HL-60 (cell line): Measurements from ENCODE around the gene ECI1.

Experiments
- DNase-seq, 2 experiments: peaks; one replicate each; pipeline ENCODE4 v3.0.0-alpha.2; 2010 to 2020; ENCODE audit warnings: low read depth in 1 of 2, low spot score in 1 of 2
- H3K27ac ChIP-seq: fragments of 250-450 bp; sonication (Bioruptor Pico); replicated peaks from 2 replicates; pipeline ENCODE4 v1.5.1; 2020; ENCODE audit warnings: mild to moderate bottlenecking, moderate library complexity
- H3K27me3 ChIP-seq: fragments of 250-450 bp; sonication (Bioruptor Pico); 2 replicates; pipeline ENCODE4 v1.5.1; 2021; ENCODE audit warnings: mild to moderate bottlenecking, moderate library complexity; ENCODE audit not compliant: insufficient read depth, poor library complexity, severe bottlenecking
- H3K4me3 ChIP-seq: replicated peaks from 2 replicates; pipeline ENCODE4 v1.5.1; 2011; ENCODE audit warnings: mild to moderate bottlenecking, control low read depth, low read length; ENCODE audit not compliant: insufficient read depth
- GABPA ChIP-seq: IDR thresholded peaks from 2 replicates; pipeline ENCODE4 v1.6.1; 2012; ENCODE audit warnings: low read depth
- POLR2AphosphoS5 ChIP-seq: IDR thresholded peaks from 2 replicates; pipeline ENCODE4 v1.6.1; 2012; ENCODE audit warnings: low read depth
- SPI1 ChIP-seq: IDR thresholded peaks from 2 replicates; pipeline ENCODE4 v1.6.1; 2012; ENCODE audit warnings: low read depth, mild to moderate bottlenecking, borderline replicate concordance
- TF ChIP-seq, protein P1 (sequence below): IDR thresholded peaks from 2 replicates; pipeline ENCODE4 v1.6.1; 2012; ENCODE audit warnings: low read depth; ENCODE audit not compliant: insufficient replicate concordance
- TF ChIP-seq, protein P2 (sequence below): IDR thresholded peaks from one replicate; pipeline ENCODE4 v1.5.1; 2011; ENCODE audit warnings: low read length, control low read depth, inconsistent platforms; ENCODE audit not compliant: insufficient read depth

Gene ECI1

DNA sequence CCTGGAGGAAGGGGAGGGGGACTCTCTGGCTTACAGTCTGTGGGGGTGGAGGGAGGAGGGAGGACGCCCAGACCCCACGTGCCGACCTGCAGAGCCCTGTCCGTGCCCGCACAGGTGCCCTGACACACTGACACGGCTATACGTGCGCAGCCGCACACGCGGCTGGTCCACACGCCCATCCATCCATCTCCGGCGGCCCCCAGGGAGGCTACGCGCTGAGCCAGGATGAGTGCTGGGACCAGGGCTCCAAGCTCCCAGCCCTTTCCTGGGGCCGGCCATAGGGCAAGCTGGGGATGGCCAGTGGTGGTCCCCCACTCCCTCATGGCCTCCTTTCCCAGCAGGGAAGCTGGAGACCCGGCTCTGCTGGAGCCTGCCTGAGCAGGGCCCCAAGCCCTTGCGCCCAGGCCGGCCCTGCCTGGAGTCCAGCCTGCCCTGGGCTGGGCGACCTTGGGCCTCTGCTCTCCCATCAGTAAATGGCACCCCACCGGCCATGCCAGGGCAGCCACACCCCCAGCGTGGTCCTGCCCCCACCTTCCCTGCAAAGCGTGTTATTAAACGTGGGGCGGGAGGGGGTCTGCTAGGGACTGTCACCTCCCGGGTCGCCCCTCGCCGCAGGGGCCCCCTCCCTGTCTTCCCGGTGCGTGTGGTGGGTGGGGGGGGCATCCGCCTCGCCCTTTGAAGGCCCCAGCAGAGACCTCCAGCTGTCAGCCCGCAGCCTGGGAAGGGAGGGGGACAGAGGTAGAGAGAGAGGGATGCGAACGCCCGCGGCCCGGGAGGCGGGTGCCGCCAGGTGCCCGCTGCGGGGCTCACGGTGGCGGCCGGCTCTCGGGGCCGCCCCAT lies 55.8 kb downstream of the ECI1 start:
- no peak for DNase-seq
- H3K4me3 ChIP-seq, result no peak overlapping the region

DNA sequence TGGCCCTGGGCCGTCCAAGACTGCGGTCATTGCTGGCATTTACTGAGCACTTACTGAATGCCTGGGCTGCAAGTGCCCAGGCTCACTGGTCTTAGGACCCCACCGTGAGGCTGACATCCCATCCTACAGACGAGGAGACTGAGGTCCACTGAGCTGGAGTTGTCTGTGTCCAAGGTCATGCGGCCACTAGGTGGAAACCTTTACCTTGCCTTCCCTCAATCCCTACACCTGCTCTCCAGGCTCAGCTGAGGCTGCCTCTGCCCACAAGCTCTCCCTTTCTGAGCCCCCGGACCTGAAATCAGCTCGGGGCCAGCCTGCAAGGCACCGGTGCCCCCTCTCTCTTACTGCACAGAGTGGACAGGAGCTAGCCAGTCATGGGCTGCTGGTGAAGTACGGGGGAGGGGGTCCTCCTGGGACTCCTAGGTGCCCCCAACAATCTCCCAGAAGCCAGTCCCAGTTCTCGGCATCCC lies 56.5 kb downstream of the ECI1 start:
- TF ChIP-seq, protein P1, sequence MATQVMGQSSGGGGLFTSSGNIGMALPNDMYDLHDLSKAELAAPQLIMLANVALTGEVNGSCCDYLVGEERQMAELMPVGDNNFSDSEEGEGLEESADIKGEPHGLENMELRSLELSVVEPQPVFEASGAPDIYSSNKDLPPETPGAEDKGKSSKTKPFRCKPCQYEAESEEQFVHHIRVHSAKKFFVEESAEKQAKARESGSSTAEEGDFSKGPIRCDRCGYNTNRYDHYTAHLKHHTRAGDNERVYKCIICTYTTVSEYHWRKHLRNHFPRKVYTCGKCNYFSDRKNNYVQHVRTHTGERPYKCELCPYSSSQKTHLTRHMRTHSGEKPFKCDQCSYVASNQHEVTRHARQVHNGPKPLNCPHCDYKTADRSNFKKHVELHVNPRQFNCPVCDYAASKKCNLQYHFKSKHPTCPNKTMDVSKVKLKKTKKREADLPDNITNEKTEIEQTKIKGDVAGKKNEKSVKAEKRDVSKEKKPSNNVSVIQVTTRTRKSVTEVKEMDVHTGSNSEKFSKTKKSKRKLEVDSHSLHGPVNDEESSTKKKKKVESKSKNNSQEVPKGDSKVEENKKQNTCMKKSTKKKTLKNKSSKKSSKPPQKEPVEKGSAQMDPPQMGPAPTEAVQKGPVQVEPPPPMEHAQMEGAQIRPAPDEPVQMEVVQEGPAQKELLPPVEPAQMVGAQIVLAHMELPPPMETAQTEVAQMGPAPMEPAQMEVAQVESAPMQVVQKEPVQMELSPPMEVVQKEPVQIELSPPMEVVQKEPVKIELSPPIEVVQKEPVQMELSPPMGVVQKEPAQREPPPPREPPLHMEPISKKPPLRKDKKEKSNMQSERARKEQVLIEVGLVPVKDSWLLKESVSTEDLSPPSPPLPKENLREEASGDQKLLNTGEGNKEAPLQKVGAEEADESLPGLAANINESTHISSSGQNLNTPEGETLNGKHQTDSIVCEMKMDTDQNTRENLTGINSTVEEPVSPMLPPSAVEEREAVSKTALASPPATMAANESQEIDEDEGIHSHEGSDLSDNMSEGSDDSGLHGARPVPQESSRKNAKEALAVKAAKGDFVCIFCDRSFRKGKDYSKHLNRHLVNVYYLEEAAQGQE, result no peak
- TF ChIP-seq, protein P2, sequence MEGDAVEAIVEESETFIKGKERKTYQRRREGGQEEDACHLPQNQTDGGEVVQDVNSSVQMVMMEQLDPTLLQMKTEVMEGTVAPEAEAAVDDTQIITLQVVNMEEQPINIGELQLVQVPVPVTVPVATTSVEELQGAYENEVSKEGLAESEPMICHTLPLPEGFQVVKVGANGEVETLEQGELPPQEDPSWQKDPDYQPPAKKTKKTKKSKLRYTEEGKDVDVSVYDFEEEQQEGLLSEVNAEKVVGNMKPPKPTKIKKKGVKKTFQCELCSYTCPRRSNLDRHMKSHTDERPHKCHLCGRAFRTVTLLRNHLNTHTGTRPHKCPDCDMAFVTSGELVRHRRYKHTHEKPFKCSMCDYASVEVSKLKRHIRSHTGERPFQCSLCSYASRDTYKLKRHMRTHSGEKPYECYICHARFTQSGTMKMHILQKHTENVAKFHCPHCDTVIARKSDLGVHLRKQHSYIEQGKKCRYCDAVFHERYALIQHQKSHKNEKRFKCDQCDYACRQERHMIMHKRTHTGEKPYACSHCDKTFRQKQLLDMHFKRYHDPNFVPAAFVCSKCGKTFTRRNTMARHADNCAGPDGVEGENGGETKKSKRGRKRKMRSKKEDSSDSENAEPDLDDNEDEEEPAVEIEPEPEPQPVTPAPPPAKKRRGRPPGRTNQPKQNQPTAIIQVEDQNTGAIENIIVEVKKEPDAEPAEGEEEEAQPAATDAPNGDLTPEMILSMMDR, result peak; percentile 21
- H3K27me3 ChIP-seq, result peaks cover 35% of the 10 kb centered on the region
- H3K4me3 ChIP-seq, result no peak overlapping the region
- H3K27ac ChIP-seq, result no peak overlapping the region
- peak in 1 of 2 experiments; percentile 61 for DNase-seq

More for the DNA sequence above, 55.8 kb downstream of the ECI1 start:
- Histone ChIP-seq H3K27me3 (peaks cover 35% of the 10 kb centered on the region), H3K27ac (no peak overlapping the region)
- TF ChIP-seq POLR2AphosphoS5, result no peak

DNA sequence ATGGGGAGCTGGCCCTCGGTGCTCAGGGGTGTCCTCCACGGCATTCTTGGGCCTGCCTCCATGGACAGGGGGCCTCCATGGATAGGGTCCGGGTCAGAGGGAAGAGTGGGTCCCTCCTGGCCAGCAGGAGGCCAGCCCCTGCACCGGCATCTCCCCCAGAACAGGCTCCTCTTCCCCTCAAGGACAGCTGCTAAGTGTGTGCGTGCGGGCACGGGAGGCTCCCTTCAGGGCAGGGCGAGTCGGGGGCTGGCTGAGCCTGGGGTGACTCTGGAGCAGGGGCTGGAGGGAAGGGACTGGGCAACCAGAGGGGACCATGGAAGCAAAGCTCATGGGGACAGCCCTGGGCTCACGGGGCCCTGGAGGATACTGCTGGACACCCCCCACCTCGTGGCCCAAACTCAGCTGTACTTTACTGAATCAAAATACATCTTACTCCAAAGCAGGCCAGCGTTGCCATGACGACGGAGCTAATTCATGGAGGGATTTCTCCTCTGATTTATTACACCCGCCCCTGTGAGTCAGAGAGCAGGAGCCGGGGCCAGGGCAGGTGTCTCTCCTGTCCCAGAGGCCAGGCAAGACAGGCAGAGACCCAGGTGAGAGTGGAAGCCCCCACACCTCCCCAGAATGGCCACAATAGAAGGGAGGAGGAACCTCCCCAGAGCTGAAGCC lies 57.1 kb downstream of the ECI1 start:
- TF ChIP-seq, protein P2, result no peak
- no peak for TF ChIP-seq POLR2AphosphoS5
- TF ChIP-seq GABPA, result no peak
- TF ChIP-seq, protein P1, result no peak

DNA sequence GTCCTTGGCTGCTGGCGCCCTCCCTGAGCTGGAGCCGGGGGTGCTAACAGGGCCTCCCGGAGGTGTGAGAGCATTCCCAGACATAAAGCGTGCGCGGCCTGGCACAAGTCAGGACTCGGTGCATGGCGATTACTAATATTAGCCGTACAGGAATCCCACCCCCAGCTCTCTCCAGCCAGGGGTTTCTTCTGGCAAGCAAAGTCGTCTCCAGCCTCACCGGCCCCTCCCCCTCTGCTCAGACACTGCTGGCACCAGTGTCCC lies 60.0 kb downstream of the ECI1 start:
- DNase-seq, result no peak
- Histone ChIP-seq H3K27ac (no peak overlapping the region), H3K27me3 (peaks cover 19% of the 10 kb centered on the region), H3K4me3 (no peak overlapping the region)
- TF ChIP-seq POLR2AphosphoS5, result no peak
- TF ChIP-seq GABPA, result no peak
- TF ChIP-seq, protein P1, result no peak
- TF ChIP-seq SPI1, result no peak
- TF ChIP-seq, protein P2, result no peak

More for the DNA sequence above, 57.1 kb downstream of the ECI1 start:
- H3K27ac ChIP-seq, result no peak overlapping the region
- peaks cover 35% of the 10 kb centered on the region for H3K27me3 ChIP-seq
- no peak overlapping the region for H3K4me3 ChIP-seq
- no peak for DNase-seq
